SK-N-SH treated with all-trans-retinoic acid at 6 μM for 48 hours (cell line): Measurements from ENCODE around the gene MCCD1.

Experiments
- ESRRG ChIP-seq: fragments of 250-450 bp; sonication (Bioruptor Pico); IDR thresholded peaks from 2 replicates; pipeline ENCODE4 v1.6.1; 2021; ENCODE audit warnings: mild to moderate bottlenecking
- ISL1 ChIP-seq: fragments of 250-450 bp; sonication (Bioruptor Pico); IDR thresholded peaks from 2 replicates; pipeline ENCODE4 v2.1.2; 2022; ENCODE audit warnings: mild to moderate bottlenecking, moderate library complexity
- PPARA ChIP-seq: fragments of 250-450 bp; sonication (Bioruptor Pico); IDR thresholded peaks from 2 replicates; pipeline ENCODE4 v1.5.0; 2020; ENCODE audit warnings: mild to moderate bottlenecking, borderline replicate concordance
- RARB ChIP-seq: fragments of 250-450 bp; sonication (Bioruptor Pico); IDR thresholded peaks from 2 replicates; pipeline ENCODE4 v1.8.0; 2021; ENCODE audit warnings: mild to moderate bottlenecking, moderate library complexity
- TOX ChIP-seq: fragments of 250-450 bp; sonication (Bioruptor Pico); IDR thresholded peaks from 2 replicates; pipeline ENCODE4 v1.8.0; 2021; ENCODE audit warnings: mild to moderate bottlenecking, moderate library complexity, borderline replicate concordance
- ZFP3 ChIP-seq: fragments of 250-450 bp; sonication (Bioruptor Pico); IDR thresholded peaks from 2 replicates; pipeline ENCODE4 v1.5.0; 2020; ENCODE audit warnings: mild to moderate bottlenecking, moderate library complexity
- ZNF70 ChIP-seq: fragments of 450-650 bp; formaldehyde crosslinking; IDR thresholded peaks from 2 replicates; pipeline ENCODE4 v1.5.0; 2020; ENCODE audit warnings: mild to moderate bottlenecking, moderate library complexity
- TF ChIP-seq, protein P1 (sequence below): fragments of 250-450 bp; sonication (Bioruptor Pico); IDR thresholded peaks from 2 replicates; pipeline ENCODE4 v1.8.0; 2020; ENCODE audit warnings: mild to moderate bottlenecking, moderate library complexity, borderline replicate concordance

DNA sequence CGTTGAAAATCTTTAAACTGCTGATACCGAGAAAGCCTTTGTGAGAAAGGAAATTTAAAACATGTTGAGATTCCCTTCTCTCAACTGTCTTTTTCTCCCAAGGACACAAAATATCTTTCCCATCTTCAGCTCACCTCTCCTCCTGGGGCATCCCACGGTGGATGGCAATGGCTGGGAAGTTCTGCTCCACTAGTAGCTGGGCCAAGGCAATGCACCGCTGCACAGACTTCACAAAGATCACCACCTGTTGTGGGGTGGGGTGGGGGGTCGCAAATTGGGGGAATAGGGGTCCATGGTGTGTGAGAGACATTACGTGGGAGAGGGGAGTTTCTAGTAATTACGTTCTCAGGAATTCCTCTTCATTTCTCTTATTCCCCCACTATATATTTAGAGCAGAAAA, 2.4 kb downstream of the MCCD1 start:
- TF ChIP-seq ISL1 (CRISPR knock-in tag) (no peak), ESRRG (no peak), RARB (no peak), ZFP3 (CRISPR knock-in tag) (no peak), ZNF70 (no peak), PPARA (CRISPR knock-in tag) (no peak), TOX (CRISPR knock-in tag) (no peak)
- TF ChIP-seq, protein P1, sequence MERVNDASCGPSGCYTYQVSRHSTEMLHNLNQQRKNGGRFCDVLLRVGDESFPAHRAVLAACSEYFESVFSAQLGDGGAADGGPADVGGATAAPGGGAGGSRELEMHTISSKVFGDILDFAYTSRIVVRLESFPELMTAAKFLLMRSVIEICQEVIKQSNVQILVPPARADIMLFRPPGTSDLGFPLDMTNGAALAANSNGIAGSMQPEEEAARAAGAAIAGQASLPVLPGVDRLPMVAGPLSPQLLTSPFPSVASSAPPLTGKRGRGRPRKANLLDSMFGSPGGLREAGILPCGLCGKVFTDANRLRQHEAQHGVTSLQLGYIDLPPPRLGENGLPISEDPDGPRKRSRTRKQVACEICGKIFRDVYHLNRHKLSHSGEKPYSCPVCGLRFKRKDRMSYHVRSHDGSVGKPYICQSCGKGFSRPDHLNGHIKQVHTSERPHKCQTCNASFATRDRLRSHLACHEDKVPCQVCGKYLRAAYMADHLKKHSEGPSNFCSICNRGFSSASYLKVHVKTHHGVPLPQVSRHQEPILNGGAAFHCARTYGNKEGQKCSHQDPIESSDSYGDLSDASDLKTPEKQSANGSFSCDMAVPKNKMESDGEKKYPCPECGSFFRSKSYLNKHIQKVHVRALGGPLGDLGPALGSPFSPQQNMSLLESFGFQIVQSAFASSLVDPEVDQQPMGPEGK: no peak
